HepG2 (cell line): ENCODE measurements around the gene SLC25A1. TPM values are rescaled to one million over a fixed set of nuclear protein-coding genes. Genes with fewer than 3 reads are reported as not detected.
A peak's percentile ranks its signal among the peaks of the same experiment; 100 is the strongest.

Experiments
- ATAC-seq: fragments of 200-7000 bp; cut with Tn5 transposase; 3 replicates; pipeline ENCODE4 v1.9.1; 2020; ENCODE audit warnings: mild to moderate bottlenecking, moderate library complexity
- BruUV-seq: library from RNA; stranded (reverse); fragments of 400-500 nt; replicated peaks from 2 replicates; lab custom pipeline; 2021; lab: Mats Ljungman, UMichigan
- CTCF ChIA-PET: fragments of 300-600 bp; formaldehyde crosslinking; extraction: SDS; loops from one replicate; lab custom pipeline; 2021; ENCODE audit warnings: low total read pairs, inconsistent platforms, low intra/inter-chr PET ratio; lab: Yijun Ruan, JAX
- POLR2A ChIA-PET: fragments of 350-600 bp; sonication (Branson Sonifier 250); formaldehyde crosslinking; loops from one replicate; lab custom pipeline; 2020; ENCODE audit warnings: antibody characterized with exemption, inconsistent platforms; lab: Yijun Ruan, JAX
- DNase-seq: peaks from one replicate; pipeline ENCODE4 v3.0.0-alpha.2; 2015; ENCODE audit warnings: low spot score
- FAIRE-seq: peaks from 3 replicates; lab custom pipeline; 2011; peaks lifted over from hg19 to GRCh38; lab: Jason Lieb, UNC
- H2AFZ ChIP-seq: one replicate; pipeline ENCODE4 v1.6.1; 2011; ENCODE audit warnings: low read length, inconsistent platforms
- H3K27ac ChIP-seq: fragments of 300-600 bp; 3 replicates; pipeline ENCODE4 v1.8.0; 2011; ENCODE audit warnings: mixed run types, mild to moderate bottlenecking, mixed read lengths, low read length, inconsistent platforms; ENCODE audit not compliant: insufficient read depth; ENCODE audit errors: extremely low read length
- H3K27me3 ChIP-seq, 2 experiments: fragments of 200-600 bp in 1 of 2; 2 replicates in 1 of 2; 3 replicates in 1 of 2; pipeline versions ENCODE4 v1.6.0 to v1.8.0; 2011; ENCODE audit warnings: low read length in 2 of 2, mild to moderate bottlenecking in 2 of 2, moderate library complexity in 2 of 2, inconsistent platforms in 1 of 2; ENCODE audit not compliant: insufficient read depth in 2 of 2, control insufficient read depth in 1 of 2
- H3K36me3 ChIP-seq, 2 experiments: fragments of 200-600 bp in 1 of 2; replicated peaks in 1 of 2; 2 replicates in 1 of 2; 3 replicates in 1 of 2; pipeline versions ENCODE4 v1.5.1 to v1.8.0; 2011; ENCODE audit warnings: low read length in 2 of 2, inconsistent platforms in 1 of 2; ENCODE audit not compliant: insufficient read depth in 2 of 2, control insufficient read depth in 1 of 2
- H3K4me1 ChIP-seq: 2 replicates; pipeline ENCODE4 v1.5.1; 2012; ENCODE audit warnings: low read length, inconsistent platforms; ENCODE audit not compliant: insufficient read depth
- H3K4me2 ChIP-seq: 2 replicates; pipeline ENCODE4 v1.6.0; 2011; ENCODE audit warnings: low read depth, low read length, inconsistent platforms
- H3K4me3 ChIP-seq, 3 experiments: fragments of 200-600 bp in 1 of 3; sonication (generic), shearing (Covaris generic) in 1 of 3; replicated peaks in 1 of 3; 2 replicates each; pipeline ENCODE4 v1.5.1; 2011 to 2016; ENCODE audit warnings: low read length in 3 of 3, inconsistent platforms in 2 of 3, low read depth in 2 of 3, mild to moderate bottlenecking in 2 of 3, control low read depth in 1 of 3, mixed read lengths in 1 of 3; ENCODE audit not compliant: insufficient read depth in 1 of 3
- H3K79me2 ChIP-seq: one replicate; pipeline ENCODE4 v1.6.1; 2011; ENCODE audit warnings: low read length, inconsistent platforms; ENCODE audit not compliant: insufficient read depth
- H3K9ac ChIP-seq: 2 replicates; pipeline ENCODE4 v1.6.0; 2011; ENCODE audit warnings: mild to moderate bottlenecking, low read depth, low read length, inconsistent platforms; ENCODE audit not compliant: insufficient read depth
- H3K9me3 ChIP-seq: 2 replicates; pipeline ENCODE4 v1.5.1; 2012; ENCODE audit warnings: mild to moderate bottlenecking, low read length
- H4K20me1 ChIP-seq: 2 replicates; pipeline ENCODE4 v1.6.0; 2011; ENCODE audit warnings: inconsistent platforms, mild to moderate bottlenecking, low read length, moderate library complexity; ENCODE audit not compliant: insufficient read depth
- AGO2 ChIP-seq: fragments of 200-400 bp; formaldehyde crosslinking; optimal IDR thresholded peaks from 2 replicates; pipeline ENCODE3; 2017; ENCODE audit warnings: mild to moderate bottlenecking, low read depth, low read length, moderate library complexity
- CBX5 ChIP-seq: sonication (generic); formaldehyde crosslinking; IDR thresholded peaks from 2 replicates; pipeline ENCODE4 v1.4.0; 2020; ENCODE audit warnings: missing genetic modification reagents, borderline replicate concordance
- ERF ChIP-seq: IDR thresholded peaks from 2 replicates; pipeline ENCODE4 v1.6.1; 2018; ENCODE audit warnings: missing biosample characterization, missing genetic modification reagents
- GATA4 ChIP-seq: sonication (generic); IDR thresholded peaks from 2 replicates; pipeline ENCODE4 v1.6.1; 2016; ENCODE audit warnings: antibody characterized with exemption, low read depth, borderline replicate concordance
- KMT2A ChIP-seq: sonication (generic); formaldehyde crosslinking; IDR thresholded peaks from 2 replicates; pipeline ENCODE4 v1.4.0; 2020; ENCODE audit warnings: missing genetic modification reagents
- MEIS2 ChIP-seq: sonication (generic); formaldehyde crosslinking; IDR thresholded peaks from 2 replicates; pipeline ENCODE4 v1.9.0; 2021; ENCODE audit warnings: mild to moderate bottlenecking, missing genetic modification reagents
- PRPF4 ChIP-seq: fragments of 200-400 bp; formaldehyde crosslinking; IDR thresholded peaks from 2 replicates; pipeline ENCODE4 v1.6.1; 2016; ENCODE audit warnings: low read length, low read depth; ENCODE audit not compliant: poor library complexity, severe bottlenecking
- RFX3 ChIP-seq: IDR thresholded peaks from 2 replicates; pipeline ENCODE4 v1.6.1; 2016; ENCODE audit warnings: missing biosample characterization, missing genetic modification reagents
- SP5 ChIP-seq: IDR thresholded peaks from 2 replicates; pipeline ENCODE4 v1.6.1; 2016; ENCODE audit warnings: low read depth, borderline replicate concordance
- ZFP90 ChIP-seq: sonication (generic); formaldehyde crosslinking; IDR thresholded peaks from 2 replicates; pipeline ENCODE4 v1.8.0; 2022; ENCODE audit warnings: missing genetic modification reagents, mild to moderate bottlenecking, inconsistent platforms, borderline replicate concordance
- WGBS: methylation state at CpG from one replicate; pipeline ENCODE4 v1.1.6; 2017; ENCODE audit warnings: low lambda C conversion rate; 5-methylcytosine and 5-hydroxymethylcytosine counted together
- in situ Hi-C: cut with HindIII; loops from 2 replicates; pipeline ENCODE4 v1.10.0; 2017; ENCODE audit warnings: low pct_unique_long_range_greater_than_20kb; ENCODE audit not compliant: extremely low pct_ligation_motif_present
- intact Hi-C: fragments of 100-400 bp; cut with micrococcal nuclease; formaldehyde crosslinking; loops from one replicate; pipeline ENCODE4 v1.10.0; 2022; ENCODE audit not compliant: unreplicated experiment
- polyA plus RNA-seq, 8 experiments: library from polyadenylated mRNA; depleted of rRNA in 3 of 8; stranded (reverse) in 7 of 8; unstranded in 1 of 8; fragments of >200 nt; fragmentation: Illumina TruSeq in 4 of 8; extraction: Trizol in 4 of 8; gene quantifications; 2 replicates each; pipeline versions ENCODE4 v1.2.1 to v1.2.3, GENCODE V29; 2011 to 2016; ENCODE audit warnings: low read depth in 4 of 8, missing spikeins in 1 of 8, mixed read lengths in 1 of 8; ENCODE audit not compliant: insufficient read depth in 1 of 8
- total RNA-seq, 5 experiments: library from RNA; depleted of rRNA; stranded (reverse); fragments of >200 nt; fragmentation: Illumina TruSeq; extraction: Trizol; gene quantifications; 2 replicates each; pipeline ENCODE4 v1.2.3, GENCODE V29; 2016; ENCODE audit warnings: low read depth in 1 of 5
- TF ChIP-seq, protein P1 (sequence below), 2 experiments: sonication (generic) in 1 of 2; formaldehyde crosslinking in 1 of 2; IDR thresholded peaks; 2 replicates each; pipeline versions ENCODE4 v1.4.0 to v1.6.1; 2016 to 2020; ENCODE audit warnings: borderline replicate concordance in 1 of 2, low read depth in 1 of 2, mild to moderate bottlenecking in 1 of 2, missing genetic modification reagents in 1 of 2
- TF ChIP-seq, protein P2 (sequence below): sonication (generic); formaldehyde crosslinking; IDR thresholded peaks from 2 replicates; pipeline ENCODE4 v1.4.0; 2020; ENCODE audit warnings: missing genetic modification reagents, borderline replicate concordance
- TF ChIP-seq, protein P3 (sequence below): sonication (generic); formaldehyde crosslinking; IDR thresholded peaks from 2 replicates; pipeline ENCODE4 v1.8.0; 2023; ENCODE audit warnings: mild to moderate bottlenecking, missing genetic modification reagents
- TF ChIP-seq, protein P4 (sequence below): sonication (generic); formaldehyde crosslinking; IDR thresholded peaks from 2 replicates; pipeline ENCODE4 v1.4.0; 2020; ENCODE audit warnings: mild to moderate bottlenecking, missing genetic modification reagents
- TF ChIP-seq, protein P5 (sequence below): sonication (generic); formaldehyde crosslinking; IDR thresholded peaks from 2 replicates; pipeline ENCODE4 v1.4.0; 2020; ENCODE audit warnings: missing genetic modification reagents

The SLC25A1 gene
- total and polyA plus RNA-seq, 2 of the 13 experiments (the other 11 are each of a cell fraction or from before 2014, with no cell fraction given) = 49.4 to 161 TPM

DNA sequence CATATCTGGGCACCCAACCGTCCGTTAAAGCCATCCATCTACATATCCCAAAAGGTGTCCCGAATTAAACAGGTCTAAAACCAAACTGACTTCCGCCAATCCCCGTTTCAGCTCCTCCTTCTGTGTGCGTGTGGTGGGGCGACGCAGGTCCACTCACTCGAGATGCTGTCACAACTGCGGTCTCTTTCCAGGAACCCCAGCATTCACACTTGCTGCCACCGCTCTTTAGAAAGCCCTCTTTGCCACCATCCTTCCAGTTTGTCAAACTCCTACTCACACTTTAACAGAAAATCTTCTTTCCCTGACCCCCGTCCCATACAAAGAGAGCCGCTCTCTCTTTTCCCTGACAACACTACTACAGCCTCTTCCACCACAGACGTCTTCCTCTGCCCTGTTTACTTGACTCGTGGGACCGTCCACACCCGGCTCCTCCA is 34.6 kb downstream of the SLC25A1 start:
- intact Hi-C loops (loop anchor here (1.0 kb wide), 2 partner anchors 34 to 147 kb away; partner anchors contain the start of genes CLTCL1 and SLC25A1), in situ Hi-C loops (no loop called here)
- Histone ChIP-seq H3K9ac (peak overlapping the region; percentile 89), H3K4me1 (peaks cover 17% of the 10 kb centered on the region), H3K36me3 (peaks cover 10 to 31% of the 10 kb centered on the region in 2 experiments; a peak in 4 of 5 replicates), H4K20me1 (no peaks in the 10 kb centered on the region), H3K4me2 (peak overlapping the region; percentile 91), H3K27ac (peak overlapping the region; percentile 31), H3K79me2 (peaks cover 13% of the 10 kb centered on the region), H3K4me3 (peak overlapping the region; percentile 83 to 95 (median 90)), H3K27me3 (peaks cover 4 to 31% of the 10 kb centered on the region in 2 experiments; a peak in 3 of 5 replicates), H2AFZ (no peak overlapping the region), H3K9me3 (no peaks in the 10 kb centered on the region)
- DNase-seq (no peak), FAIRE-seq (no peak), ATAC-seq (no peak)
- ChIA-PET CTCF (interaction anchor here (1.5 kb wide), 1 partner anchor 486 kb away, joined by 6 read pairs; no protein-coding TSS in a partner anchor), POLR2A (interaction anchor here (1.0 to 2.5 kb wide), 7 partner anchors 17 to 336 kb away, joined by 3 to 22 read pairs (median 6); partner anchors contain the start of genes C22orf39, CDC45, DGCR2 and MRPL40)
- TSS peak; percentile 73 for BruUV-seq
- under 1% methylated on average over 17 of the region's 17 CpGs for whole genome bisulfite sequencing
- TF ChIP-seq, protein P1, sequence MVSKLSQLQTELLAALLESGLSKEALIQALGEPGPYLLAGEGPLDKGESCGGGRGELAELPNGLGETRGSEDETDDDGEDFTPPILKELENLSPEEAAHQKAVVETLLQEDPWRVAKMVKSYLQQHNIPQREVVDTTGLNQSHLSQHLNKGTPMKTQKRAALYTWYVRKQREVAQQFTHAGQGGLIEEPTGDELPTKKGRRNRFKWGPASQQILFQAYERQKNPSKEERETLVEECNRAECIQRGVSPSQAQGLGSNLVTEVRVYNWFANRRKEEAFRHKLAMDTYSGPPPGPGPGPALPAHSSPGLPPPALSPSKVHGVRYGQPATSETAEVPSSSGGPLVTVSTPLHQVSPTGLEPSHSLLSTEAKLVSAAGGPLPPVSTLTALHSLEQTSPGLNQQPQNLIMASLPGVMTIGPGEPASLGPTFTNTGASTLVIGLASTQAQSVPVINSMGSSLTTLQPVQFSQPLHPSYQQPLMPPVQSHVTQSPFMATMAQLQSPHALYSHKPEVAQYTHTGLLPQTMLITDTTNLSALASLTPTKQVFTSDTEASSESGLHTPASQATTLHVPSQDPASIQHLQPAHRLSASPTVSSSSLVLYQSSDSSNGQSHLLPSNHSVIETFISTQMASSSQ (IDR thresholded peaks at IDR 0.05; ENCODE audit: low read depth) = no peak
- TF ChIP-seq, protein P1 (CRISPR knock-in tag; IDR thresholded peaks at IDR 0.05; ENCODE audit: borderline replicate concordance) = no peak
- TF ChIP-seq ZFP90 (peak; percentile 8; the same call in 1 of the 2 replicates), KMT2A (no peak), MEIS2 (CRISPR knock-in tag) (no peak), SP5 (CRISPR knock-in tag) (no peak), GATA4 (no peak), ERF (CRISPR knock-in tag) (no peak), CBX5 (CRISPR knock-in tag) (no peak), AGO2 (no peak), RFX3 (CRISPR knock-in tag) (no peak), PRPF4 (no peak)
- TF ChIP-seq, protein P2, sequence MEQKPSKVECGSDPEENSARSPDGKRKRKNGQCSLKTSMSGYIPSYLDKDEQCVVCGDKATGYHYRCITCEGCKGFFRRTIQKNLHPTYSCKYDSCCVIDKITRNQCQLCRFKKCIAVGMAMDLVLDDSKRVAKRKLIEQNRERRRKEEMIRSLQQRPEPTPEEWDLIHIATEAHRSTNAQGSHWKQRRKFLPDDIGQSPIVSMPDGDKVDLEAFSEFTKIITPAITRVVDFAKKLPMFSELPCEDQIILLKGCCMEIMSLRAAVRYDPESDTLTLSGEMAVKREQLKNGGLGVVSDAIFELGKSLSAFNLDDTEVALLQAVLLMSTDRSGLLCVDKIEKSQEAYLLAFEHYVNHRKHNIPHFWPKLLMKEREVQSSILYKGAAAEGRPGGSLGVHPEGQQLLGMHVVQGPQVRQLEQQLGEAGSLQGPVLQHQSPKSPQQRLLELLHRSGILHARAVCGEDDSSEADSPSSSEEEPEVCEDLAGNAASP (CRISPR knock-in tag) = no peak
- TF ChIP-seq, protein P3, sequence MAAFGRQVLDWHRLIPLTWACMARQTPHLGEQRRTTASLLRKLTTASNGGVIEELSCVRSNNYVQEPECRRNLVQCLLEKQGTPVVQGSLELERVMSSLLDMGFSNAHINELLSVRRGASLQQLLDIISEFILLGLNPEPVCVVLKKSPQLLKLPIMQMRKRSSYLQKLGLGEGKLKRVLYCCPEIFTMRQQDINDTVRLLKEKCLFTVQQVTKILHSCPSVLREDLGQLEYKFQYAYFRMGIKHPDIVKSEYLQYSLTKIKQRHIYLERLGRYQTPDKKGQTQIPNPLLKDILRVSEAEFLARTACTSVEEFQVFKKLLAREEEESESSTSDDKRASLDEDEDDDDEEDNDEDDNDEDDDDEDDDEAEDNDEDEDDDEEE (CRISPR knock-in tag) = no peak
- TF ChIP-seq, protein P4, sequence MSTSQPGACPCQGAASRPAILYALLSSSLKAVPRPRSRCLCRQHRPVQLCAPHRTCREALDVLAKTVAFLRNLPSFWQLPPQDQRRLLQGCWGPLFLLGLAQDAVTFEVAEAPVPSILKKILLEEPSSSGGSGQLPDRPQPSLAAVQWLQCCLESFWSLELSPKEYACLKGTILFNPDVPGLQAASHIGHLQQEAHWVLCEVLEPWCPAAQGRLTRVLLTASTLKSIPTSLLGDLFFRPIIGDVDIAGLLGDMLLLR (CRISPR knock-in tag) = 0 out of 2 replicates have a peak, but pooled peaks have one; percentile 26
- TF ChIP-seq, protein P5, sequence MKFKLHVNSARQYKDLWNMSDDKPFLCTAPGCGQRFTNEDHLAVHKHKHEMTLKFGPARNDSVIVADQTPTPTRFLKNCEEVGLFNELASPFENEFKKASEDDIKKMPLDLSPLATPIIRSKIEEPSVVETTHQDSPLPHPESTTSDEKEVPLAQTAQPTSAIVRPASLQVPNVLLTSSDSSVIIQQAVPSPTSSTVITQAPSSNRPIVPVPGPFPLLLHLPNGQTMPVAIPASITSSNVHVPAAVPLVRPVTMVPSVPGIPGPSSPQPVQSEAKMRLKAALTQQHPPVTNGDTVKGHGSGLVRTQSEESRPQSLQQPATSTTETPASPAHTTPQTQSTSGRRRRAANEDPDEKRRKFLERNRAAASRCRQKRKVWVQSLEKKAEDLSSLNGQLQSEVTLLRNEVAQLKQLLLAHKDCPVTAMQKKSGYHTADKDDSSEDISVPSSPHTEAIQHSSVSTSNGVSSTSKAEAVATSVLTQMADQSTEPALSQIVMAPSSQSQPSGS (CRISPR knock-in tag) = no peak
